GM19452 (cell line): Measurements from ENCODE around the gene GRK5.

Source experiments
- ATAC-seq: cut with Tn5 transposase; IDR thresholded peaks from one replicate; pipeline ENCODE4 v1.9.1; 2021; ENCODE audit not compliant: unreplicated experiment

Gene GRK5

DNA sequence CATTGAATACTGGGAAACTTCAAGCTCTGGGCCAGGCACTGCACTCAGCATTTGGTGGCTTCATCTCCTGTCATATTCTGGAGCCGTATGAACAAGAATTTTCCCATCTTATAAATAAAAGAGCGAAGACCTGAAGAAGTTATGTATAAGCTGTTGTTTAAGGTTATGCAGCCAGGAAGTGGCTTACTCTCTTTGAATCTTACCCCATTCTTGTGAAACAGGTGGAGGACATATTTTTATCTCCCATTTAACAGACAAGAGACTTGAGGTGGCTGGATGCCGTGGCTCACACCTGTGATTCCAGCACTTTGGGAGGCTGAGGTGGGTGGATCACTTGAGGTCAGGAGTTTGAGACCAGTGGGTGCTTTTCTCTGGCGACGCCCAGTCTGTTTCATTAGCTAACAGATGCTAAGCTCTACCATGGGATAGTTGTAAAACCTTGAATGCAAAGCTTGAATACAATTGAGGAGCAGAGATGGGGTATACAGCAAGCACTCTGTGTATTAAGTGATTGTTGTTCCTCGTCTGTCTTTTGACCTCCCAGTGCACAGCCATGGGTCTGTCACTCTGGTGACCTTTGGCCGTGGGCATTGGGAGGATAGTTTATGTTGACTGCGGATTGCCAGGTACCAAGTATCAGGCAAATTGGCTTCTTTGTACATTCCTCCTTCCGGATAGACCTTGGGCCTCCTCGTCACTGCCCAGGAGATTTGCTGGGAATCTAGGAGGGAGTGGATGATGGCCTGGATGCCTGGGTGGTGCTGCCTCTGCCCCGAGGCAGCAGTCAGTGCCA is 85.8 kb downstream of the GRK5 start:
- ATAC-seq = no peak

DNA sequence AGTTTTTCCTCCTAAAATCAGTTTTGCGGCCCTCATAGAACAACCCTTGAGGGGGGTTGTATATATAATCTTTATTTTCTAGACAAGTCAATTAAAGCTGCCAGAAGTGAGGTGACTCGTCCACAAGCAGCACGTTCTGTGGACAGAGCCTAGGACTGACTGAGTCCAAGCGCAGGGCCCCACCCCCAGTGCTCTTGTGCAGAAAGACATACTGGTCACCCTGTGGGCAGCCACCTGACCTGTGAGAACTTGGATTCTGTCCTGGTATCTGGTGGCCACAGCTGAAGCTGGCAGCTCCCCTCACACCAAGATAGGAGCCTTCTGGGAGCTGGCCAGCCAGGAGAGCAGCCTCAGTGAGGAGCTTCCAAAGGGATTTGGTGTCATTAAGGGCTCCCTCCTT is 89.3 kb downstream of the GRK5 start:
- no peak for ATAC-seq

DNA sequence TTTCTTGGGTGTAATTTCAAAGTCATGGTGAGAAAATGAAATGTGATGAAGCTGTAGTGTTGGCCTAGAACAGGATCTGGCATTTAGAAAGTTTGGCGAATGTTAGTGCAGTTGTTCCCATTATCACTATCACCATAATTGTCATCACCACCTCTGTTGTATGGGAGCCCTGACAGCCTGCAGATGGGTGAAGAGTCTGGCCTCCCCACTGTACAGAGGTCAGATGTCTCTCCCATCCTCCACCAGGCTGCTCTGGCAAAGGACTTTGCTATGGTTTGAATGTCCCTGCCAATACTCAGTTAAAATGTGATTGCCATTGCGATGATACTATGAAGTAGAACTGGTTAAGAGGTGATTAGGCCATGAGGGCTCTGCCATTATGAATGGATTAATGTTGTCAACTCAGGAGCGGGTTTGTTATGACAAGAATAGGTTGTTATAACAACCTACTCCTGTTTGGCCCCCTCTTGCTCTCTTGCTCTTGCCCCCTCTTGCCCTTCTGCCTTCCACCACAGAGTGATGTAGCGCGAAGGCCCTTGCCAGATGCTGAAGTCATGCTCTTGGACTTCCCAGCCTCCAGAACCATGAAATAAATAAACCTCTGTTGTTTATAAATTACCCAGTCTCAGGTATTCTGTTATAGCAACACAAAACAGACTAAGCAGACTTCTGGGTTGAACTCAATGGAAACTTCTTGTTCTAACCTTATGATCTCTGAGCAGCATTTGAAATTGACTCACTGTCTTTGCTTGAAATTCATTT is 90.0 kb downstream of the GRK5 start:
- no peak for ATAC-seq

DNA sequence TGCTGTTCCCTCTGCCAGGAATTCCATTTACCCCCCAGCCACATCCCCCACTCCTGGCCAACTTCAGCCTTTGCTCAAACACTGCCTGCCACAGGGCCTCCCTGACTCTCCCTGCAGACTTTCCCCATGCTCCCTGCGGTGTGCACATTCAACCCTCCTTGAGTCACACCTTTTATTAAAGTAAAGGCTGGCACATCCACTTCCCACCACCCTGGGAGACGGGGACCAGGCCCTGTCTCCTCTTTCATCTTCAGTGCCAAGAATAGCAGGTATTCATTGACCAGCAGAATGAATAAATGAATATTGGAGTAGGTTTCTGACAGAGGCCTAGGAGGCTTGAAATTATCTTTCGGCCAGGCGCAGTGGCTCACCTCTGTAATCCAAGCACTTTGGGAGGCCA is 91.4 kb downstream of the GRK5 start:
- ATAC-seq = no peak

DNA sequence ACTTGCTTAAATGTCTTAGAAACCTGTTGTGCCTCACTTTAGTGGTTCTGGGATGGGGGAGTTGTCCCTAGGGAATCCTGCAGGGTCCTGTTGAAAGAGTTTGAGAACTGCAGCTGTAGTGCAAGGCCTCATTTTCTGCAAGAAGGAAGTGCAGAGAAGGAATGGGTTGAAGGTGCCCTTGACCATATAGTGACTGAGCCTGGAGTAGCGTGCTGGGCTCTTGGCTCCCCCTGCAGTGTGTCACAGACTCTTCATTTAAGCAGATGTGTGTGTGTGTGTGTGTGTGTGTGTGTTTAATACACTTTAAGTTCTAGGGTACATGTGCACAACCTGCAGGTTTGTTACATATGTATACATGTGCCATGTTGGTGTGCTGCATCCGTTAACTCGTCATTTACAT is 92.2 kb downstream of the GRK5 start:
- no peak for ATAC-seq

DNA sequence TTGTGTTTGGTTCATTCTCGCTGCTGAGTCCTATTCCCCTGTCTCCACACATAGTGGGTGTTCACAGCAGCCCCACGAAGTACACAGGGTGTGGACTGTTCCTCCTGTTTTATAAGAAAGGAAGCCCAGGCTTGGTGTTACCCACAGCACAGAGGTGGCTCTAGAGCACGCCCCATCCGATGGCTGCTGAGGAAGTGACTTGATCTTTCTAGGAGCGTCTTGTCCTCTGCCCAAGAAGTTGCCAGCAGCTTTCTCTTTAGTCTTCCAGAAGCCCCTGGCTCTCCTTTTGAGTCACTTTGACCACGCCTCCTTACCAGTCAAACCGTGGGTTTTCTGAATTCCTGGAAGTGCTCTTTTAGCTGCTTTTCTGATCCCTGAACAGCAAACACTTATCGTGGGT is 94.0 kb downstream of the GRK5 start:
- ATAC-seq = no peak

DNA sequence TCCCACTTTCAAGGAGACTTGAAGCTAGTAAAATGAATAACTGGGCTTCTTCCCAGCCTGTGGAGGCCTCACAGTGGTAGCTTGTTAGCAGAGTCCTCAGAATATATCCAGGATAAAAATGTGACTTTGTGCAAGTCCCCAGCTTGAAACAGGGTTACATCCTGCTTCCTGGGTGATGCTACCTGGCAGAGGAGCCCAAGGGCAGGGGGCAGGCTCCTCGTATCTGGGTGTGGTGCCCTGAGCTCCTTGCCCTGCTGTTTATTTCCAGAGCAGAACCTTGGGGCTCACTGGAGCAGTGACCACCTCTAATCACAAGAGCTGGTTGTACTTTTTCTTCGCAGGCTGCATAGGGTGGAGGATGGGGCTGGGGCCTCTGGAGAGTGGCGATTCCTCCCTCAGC is 94.8 kb downstream of the GRK5 start:
- no peak for ATAC-seq

DNA sequence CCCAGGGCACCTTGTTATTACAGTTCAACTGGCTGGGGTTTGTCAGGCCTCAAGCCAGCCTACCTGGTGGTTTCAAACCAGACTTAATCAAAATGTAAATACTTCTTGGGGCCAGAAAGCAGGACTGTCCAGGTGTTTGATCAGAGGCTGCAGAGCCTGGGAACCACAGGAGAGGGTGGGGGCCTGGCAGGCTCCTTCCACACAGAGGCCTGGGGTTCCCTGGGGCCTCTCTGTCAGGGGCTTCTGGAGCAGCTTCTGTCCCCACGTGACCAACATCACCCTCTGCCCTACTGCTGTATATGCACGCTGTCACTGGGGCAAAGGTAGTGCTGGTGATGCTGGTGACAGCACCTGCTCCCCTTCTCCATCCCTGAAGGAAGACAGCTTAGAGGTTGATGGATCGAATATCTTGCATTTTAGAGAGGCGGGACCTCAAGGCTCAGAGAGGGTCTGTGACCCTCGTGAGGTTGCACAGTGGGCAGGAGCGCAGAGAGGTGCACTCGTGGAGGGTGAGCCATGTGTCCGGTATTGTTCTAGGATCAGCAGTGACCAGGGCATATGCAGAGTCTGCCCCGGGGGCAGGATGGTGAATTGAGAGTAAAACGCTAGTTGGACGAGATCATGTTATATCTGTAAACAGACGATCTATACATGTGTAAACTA is 95.4 kb downstream of the GRK5 start:
- ATAC-seq = no peak

DNA sequence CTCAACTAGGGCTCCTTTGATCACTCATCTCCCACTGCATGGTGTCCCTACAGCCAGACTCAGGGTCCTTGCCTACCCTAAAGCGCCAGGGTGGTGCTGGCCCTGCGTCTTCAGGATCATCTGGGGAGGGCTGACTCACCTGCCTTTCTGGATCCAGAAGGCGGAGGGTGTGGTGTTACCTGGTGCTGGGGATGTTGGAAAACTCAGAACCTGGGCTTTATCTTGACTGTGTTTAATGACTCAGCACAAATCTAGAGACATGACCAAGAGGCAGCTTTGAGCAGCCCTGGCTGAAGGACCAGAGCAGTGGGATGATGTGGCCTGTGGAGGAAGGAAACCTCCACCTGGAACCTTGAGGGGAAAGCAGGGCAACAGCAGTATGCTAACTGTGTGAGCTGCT is 96.5 kb downstream of the GRK5 start:
- no peak for ATAC-seq

DNA sequence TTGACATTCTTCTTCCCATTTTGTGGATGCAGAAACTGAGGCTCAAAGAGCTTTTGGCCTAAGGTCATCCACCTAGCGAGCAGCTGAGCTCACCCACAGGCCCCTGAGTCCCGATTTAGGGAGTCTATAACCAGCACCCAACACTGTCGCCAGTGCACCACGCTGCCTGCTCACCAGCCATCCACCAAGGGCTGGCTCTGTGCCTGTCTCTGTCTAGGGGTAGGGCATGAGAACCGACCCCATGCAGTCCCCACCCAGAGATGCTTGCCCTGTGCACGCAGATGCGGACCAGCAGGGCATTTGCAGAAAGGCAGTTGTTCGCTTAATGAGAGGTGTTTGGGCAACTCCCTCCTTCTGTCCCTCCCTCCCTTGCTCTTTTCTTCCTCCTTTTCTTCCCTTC is 97.2 kb downstream of the GRK5 start:
- ATAC-seq = no peak

DNA sequence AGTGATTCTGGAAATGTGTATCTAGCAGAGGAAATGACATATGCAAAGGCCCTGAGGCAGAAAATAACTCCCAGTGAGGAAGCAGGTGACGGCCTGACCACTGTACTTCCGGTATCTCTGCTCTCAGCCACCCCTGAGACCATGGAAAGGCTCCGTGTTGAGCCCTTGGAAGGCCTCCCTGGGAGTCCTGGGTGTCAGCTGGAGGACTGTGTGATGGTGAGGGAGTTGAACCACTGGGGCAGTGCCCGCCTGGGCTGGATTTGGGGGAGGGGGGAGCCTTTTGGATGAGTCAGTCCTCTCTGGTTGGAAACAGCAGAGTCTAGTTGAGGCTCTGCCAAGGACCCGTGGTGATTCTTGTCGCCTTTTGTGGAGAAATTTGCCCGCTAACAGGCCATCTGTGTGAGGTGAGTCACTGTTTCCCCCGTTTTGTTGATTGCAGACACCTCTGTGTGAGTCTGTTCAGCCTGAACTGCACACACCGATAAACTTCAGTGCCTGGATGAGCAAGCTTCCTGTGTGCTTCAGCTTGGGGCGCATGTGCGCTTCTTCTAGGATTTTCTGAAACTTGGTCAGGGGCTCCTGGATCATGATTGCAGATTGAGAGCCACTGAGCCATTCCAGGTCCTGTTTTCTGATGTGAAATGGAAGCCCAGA is 98.6 kb downstream of the GRK5 start:
- ATAC-seq = peak; percentile 62

DNA sequence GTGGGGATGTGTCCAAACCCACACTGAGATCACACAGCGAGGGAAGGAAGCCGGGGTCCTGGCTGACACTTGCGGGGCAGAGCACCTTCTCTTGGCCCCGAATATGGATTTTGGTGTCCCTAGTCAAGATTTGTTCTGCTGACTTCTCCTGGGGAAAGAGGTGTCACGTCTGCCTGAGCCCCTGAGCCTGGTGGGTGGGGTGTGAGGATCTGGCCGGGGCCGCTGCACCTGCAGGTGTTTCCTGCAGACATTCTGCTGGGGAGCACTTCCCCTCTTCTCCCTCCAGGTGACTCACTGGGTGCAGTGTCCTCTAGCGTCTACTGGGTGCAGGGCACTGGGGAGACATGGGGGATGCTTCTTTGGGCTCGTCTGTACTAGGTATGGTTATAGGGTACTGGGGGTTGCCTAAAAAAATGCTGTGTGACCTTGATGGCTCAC is 99.2 kb downstream of the GRK5 start:
- peak; percentile 72 for ATAC-seq

DNA sequence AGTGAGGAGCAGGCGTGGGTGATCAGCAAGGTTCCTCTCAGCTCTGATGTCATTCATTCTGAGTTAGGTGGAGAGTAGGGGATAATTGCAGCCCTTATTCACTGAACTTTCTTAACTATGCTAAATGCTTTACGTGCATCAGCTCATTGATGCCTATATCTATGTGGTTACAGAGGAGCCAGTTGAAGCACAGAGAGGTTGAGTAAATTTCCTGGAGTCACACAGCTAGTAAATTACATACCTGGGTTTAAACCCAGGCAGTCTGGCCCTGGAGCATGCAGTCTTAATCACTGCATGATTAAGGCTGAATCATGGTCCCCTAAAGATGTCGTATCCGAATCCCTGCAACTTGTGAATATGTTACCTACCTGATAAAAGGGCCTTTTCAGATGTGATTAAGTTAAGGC is 99.6 kb downstream of the GRK5 start:
- no peak for ATAC-seq

DNA sequence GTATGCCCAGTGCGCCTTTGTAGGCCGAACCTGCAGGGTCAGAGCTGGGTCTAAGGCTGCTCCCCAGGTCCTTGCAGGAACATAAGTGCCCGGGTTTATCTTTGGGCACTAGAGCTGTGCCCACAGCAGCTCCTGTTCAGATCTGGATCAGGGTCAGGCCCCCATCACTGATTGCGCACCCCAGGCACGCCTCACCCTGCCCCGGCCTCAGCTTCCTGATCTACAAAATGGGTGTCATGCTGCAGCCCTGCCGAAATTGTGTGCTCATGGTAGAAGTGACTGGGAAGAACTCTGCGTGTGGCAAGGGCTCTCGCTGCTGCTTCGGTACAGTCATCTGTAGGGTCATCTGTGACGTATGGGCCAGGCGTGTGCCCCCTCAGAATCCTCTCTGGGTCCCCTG is 100.7 kb downstream of the GRK5 start:
- ATAC-seq = no peak

DNA sequence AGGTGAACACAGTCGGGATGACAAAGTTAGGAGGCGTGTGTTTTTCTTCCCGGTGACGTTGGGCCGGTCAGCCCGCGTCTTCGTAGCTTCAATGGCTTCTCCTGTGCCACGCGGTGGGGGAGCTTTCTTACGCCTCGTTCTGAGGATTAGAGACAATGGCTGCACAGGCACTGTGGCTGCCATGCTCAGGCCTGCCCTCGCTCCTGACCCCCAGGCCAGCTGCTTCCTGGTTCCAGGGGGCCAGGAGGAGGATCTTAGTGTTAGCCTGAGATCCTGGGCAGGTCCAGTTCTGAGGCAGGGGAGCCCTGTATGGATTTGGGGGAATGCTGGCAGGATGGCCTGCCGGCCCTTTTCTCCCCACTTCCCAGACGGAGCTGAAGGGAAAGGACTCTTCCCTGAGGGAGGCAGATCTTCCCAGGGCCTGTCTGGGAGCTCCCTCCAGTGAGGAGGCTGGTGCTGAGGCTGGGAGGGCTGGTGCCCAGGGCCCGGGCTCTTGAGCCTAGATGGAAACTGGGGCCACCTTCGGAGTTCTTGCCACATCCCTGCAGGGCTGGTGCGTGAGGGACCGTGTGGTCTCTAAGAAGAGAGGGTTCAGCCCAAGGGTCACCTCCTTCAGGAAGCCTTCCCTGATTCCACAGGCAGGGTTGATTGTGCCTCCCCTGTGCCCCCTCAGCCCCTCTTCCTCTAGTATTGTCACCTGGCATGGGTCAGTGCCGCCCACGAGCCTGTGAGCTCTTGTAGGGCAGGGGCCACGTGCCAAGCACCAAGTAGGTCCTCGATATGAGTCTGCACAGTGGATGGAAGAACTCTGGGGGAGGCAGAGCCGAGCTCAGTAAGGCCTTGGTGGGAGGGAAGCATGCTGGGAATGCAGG is 101.4 kb downstream of the GRK5 start:
- no peak for ATAC-seq

DNA sequence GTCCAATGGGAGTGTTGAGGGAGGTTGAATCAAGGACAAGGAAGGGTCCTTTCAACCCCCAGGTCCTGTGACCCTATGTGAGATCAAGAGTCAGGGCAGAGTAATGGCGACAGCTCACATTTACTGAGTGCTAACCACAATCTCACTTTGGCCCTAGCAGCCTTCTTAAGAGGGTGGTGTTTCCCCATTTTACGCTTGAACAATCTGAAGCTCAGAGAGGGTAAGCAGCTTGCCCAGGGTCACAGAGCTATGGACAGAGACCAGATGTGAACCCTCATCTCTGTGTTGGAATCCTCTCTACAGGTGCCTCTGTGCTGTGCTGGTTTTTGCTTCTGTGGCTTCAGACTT is 102.0 kb downstream of the GRK5 start:
- no peak for ATAC-seq

DNA sequence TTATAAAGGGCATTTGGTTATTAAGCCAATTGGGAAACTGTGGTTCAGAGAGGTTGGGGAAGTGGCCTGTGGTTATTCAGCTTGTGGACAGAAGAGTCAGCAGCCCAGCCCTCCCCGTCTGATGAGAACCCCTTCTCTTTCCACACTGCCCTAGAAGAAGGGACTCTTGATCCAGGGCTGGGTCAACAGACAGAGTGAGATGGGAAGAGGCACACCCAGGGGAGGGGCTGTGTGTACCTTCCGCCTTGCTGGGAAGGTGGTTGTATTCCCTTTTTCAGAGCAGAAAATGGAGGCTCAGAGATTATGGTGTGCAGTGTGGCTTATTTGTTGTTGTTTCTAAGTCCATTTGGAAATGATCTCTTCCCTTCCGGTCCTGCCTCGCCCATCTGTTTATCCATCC is 103.4 kb downstream of the GRK5 start:
- no peak for ATAC-seq

DNA sequence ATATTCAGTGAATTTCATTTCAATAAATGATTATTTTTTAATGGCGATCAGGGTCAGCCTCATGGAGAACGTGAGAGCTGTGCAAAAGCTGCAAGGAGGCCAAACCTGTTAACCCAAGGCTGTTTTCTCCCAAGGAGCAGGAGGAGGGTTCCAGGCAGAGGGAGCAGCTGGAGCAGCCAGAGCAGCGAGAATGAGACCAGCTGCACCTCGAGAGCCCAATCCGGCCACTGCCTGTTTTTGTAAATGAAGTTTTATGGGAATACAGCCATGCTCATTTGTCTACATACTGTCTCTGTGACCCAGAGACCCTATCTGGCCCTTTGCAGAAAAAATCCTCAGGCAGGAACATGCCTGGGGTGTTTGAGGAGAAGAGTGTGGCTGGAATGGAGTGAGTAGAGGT is 104.9 kb downstream of the GRK5 start:
- no peak for ATAC-seq

DNA sequence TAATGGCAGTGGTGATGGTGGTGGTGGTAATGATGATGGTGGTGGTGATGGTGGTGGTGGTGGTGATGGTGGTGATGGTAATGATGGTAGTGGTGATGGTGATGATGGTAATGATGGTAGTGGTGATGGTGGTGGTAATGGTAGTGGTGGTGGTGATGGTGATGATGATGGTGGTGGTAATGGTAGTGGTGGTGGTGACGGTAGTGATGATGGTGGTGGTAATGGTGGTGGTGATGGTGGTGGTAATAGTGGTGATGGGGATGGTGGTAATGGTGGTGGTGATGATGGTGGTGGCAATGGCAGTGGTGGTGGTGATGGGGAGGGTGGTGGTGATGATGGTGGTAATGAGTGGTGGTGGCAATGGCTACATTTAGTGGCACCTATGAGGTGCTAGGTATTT is 105.7 kb downstream of the GRK5 start:
- ATAC-seq = no peak

DNA sequence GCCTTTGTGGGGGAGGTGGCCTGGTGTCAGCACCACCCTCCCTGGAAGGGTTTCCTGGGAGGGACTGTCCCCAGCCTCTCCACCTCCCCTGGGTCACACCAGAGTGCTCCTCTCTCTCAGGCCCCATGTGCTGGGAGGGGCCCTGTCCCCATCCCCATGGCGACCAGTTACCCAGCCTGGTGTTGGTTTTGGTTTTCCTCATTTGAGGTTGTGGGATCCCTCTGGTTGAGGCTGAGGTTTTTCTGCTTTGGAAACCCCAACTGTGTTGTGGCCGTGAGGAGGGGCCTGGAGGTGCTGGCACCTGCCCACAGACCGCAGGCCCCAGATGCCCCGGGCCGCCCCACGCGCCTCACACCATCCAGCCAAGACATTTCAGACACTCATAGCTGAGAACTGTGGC is 106.3 kb downstream of the GRK5 start:
- peak; percentile 62 for ATAC-seq

DNA sequence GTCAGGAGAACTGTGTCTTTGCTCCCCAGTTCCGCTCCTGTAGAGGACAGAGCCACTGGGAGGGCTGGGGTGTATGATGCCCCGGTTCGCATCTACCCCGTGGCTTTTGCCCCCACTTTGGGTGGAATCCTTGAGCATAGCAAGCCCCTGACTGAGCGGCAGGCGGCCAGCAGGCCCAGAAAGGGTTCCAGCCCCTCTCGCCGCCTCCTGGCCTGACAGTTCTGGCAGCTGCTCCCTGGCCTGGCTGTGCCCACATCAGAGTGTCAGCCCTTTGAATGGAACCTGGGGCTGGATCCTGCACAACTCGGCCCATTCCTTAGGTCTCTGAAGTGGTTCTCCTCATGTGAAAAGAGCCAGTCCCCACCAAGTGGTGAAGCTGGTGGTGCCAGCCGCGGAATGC is 106.7 kb downstream of the GRK5 start:
- ATAC-seq = no peak
